HCT116 (cell line): ENCODE data around the gene RBMY1J. TPM values are rescaled to one million over a fixed set of nuclear protein-coding genes. Genes with fewer than 3 reads are reported as not detected.
"Not testable (repeated sequence)": the region's sequence is repeated elsewhere in the genome, so short reads cannot be mapped to it uniquely, and the experiment has no call there.

Source experiments
- ATAC-seq: fragments of 200-7000 bp; cut with Tn5 transposase; 2 replicates; pipeline ENCODE4 v1.9.1; 2020; ENCODE audit warnings: mild to moderate bottlenecking, moderate library complexity
- Bru-seq: library from RNA; stranded (reverse); fragments of 400-500 nt; gene quantifications from one replicate; lab custom pipeline; 2021; lab: Mats Ljungman, UMichigan
- BruChase-seq, 2 experiments: library from RNA; stranded (reverse); fragments of 400-500 nt; gene quantifications; one replicate each; lab custom pipeline; 2021; lab: Mats Ljungman, UMichigan
- BruUV-seq: library from RNA; stranded (reverse); fragments of 400-500 nt; replicated peaks from 2 replicates; lab custom pipeline; 2021; lab: Mats Ljungman, UMichigan
- CTCF ChIA-PET: fragments of 300-600 bp; sonication (Branson Sonifier 250); formaldehyde crosslinking; loops from one replicate; lab custom pipeline; 2021; ENCODE audit warnings: antibody characterized with exemption; lab: Charles Lee
- POLR2A ChIA-PET: fragments of 300-600, 350-600 bp; sonication (Branson Sonifier 250); formaldehyde crosslinking; loops from one replicate; lab custom pipeline; 2021; ENCODE audit warnings: antibody characterized with exemption; lab: Charles Lee
- RAD21 ChIA-PET, 2 experiments: fragments of 300-600 bp; sonication (Branson Sonifier 250); formaldehyde crosslinking; loops; one replicate each; lab custom pipeline; 2023; ENCODE audit warnings: low total read pairs in 2 of 2; ENCODE audit not compliant: uncharacterized antibody in 2 of 2, unreplicated experiment in 2 of 2, low non-redundant PET in 1 of 2; lab: Charles Lee
- DNase-seq: peaks from one replicate; pipeline ENCODE4 v3.0.0-alpha.2; 2010; ENCODE audit warnings: low read depth, low spot score
- H2AFZ ChIP-seq: fragments of 200-600 bp; shearing (Covaris generic), sonication (generic); 2 replicates; pipeline ENCODE4 v1.6.1; 2017; ENCODE audit warnings: low read depth, mixed run types, mixed read lengths, antibody characterized with exemption, low read length; ENCODE audit not compliant: poor library complexity, severe bottlenecking
- H3K27ac ChIP-seq: 2 replicates; pipeline ENCODE4 v1.5.1; 2012; ENCODE audit warnings: low read depth, low read length
- H3K27me3 ChIP-seq: fragments of 200-600 bp; sonication (generic); 2 replicates; pipeline ENCODE4 v1.6.1; 2016; ENCODE audit warnings: mixed run types, low read length, mixed read lengths; ENCODE audit not compliant: insufficient read depth
- H3K36me3 ChIP-seq, 2 experiments: fragments of 200-500 bp in 1 of 2; fragments of 200-600 bp in 1 of 2; sonication (Bioruptor generic) in 1 of 2; sonication (generic) in 1 of 2; 2 replicates each; pipeline versions ENCODE4 v1.5.1 to v1.6.1; 2014 to 2016; ENCODE audit warnings: low read length in 2 of 2, inconsistent platforms in 1 of 2, mixed read lengths in 1 of 2, mixed run types in 1 of 2; ENCODE audit not compliant: insufficient read depth in 2 of 2, control insufficient read depth in 1 of 2
- H3K4me1 ChIP-seq, 2 experiments: fragments of 200-600 bp in 1 of 2; sonication (generic) in 1 of 2; 2 replicates each; pipeline versions ENCODE4 v1.5.1 to v1.6.1; 2012 to 2017; ENCODE audit warnings: low read length in 2 of 2, inconsistent platforms in 1 of 2, mild to moderate bottlenecking in 1 of 2, mixed read lengths in 1 of 2, mixed run types in 1 of 2, moderate library complexity in 1 of 2; ENCODE audit not compliant: insufficient read depth in 2 of 2, control insufficient read depth in 1 of 2
- H3K4me2 ChIP-seq: fragments of 200-600 bp; sonication (generic); 2 replicates; pipeline ENCODE4 v1.6.1; 2017; ENCODE audit warnings: mixed run types, low read length, mixed read lengths
- H3K4me3 ChIP-seq, 2 experiments: fragments of 200-600 bp in 1 of 2; sonication (generic) in 1 of 2; replicated peaks in 1 of 2; 2 replicates each; pipeline ENCODE4 v1.5.1; 2011 to 2016; ENCODE audit warnings: low read length in 2 of 2, control low read depth in 1 of 2, low read depth in 1 of 2, mild to moderate bottlenecking in 1 of 2, mixed read lengths in 1 of 2, mixed run types in 1 of 2
- H3K79me2 ChIP-seq: fragments of 200-600 bp; sonication (generic); 2 replicates; pipeline ENCODE4 v1.6.1; 2017; ENCODE audit warnings: mild to moderate bottlenecking, mixed run types, low read length, moderate library complexity, mixed read lengths; ENCODE audit not compliant: insufficient read depth
- H3K9ac ChIP-seq: fragments of 200-600 bp; sonication (generic); 2 replicates; pipeline ENCODE4 v1.6.1; 2016; ENCODE audit warnings: low read length, mixed read lengths
- H3K9me2 ChIP-seq: fragments of 200-600 bp; sonication (generic), shearing (Covaris generic); 2 replicates; pipeline ENCODE4 v1.6.1; 2017; ENCODE audit warnings: mixed run types, mild to moderate bottlenecking, moderate library complexity; ENCODE audit not compliant: insufficient read depth
- H3K9me3 ChIP-seq, 2 experiments: fragments of 200-500 bp in 1 of 2; fragments of 200-600 bp in 1 of 2; sonication (Bioruptor generic) in 1 of 2; sonication (generic) in 1 of 2; 2 replicates each; pipeline ENCODE4 v1.6.1; 2014 to 2017; ENCODE audit warnings: low read length in 2 of 2, mixed read lengths in 2 of 2, inconsistent platforms in 1 of 2, low read depth in 1 of 2, mild to moderate bottlenecking in 1 of 2, mixed run types in 1 of 2, moderate library complexity in 1 of 2; ENCODE audit not compliant: control insufficient read depth in 1 of 2, insufficient read depth in 1 of 2
- H4K20me1 ChIP-seq: fragments of 200-600 bp; sonication (generic), shearing (Covaris generic); 2 replicates; pipeline ENCODE4 v1.6.1; 2017; ENCODE audit warnings: mixed run types, mild to moderate bottlenecking, moderate library complexity; ENCODE audit not compliant: insufficient read depth
- CEBPB ChIP-seq: IDR thresholded peaks from 2 replicates; pipeline ENCODE4 v1.6.1; 2012; ENCODE audit warnings: low read depth
- EGR1 ChIP-seq: IDR thresholded peaks from 2 replicates; pipeline ENCODE4 v1.6.1; 2012; ENCODE audit warnings: low read depth
- ELF1 ChIP-seq: IDR thresholded peaks from 2 replicates; pipeline ENCODE4 v1.6.1; 2012; ENCODE audit warnings: low read depth, borderline replicate concordance
- EZH2 ChIP-seq: fragments of 200-600 bp; sonication (generic); IDR thresholded peaks from 2 replicates; pipeline ENCODE4 v1.6.1; 2017; ENCODE audit warnings: antibody characterized with exemption, mixed run types
- EZH2phosphoT487 ChIP-seq: fragments of 200-600 bp; IDR thresholded peaks from 2 replicates; pipeline ENCODE4 v1.6.1; 2018; ENCODE audit warnings: antibody characterized with exemption, borderline replicate concordance
- FOSL1 ChIP-seq: IDR thresholded peaks from 2 replicates; pipeline ENCODE4 v1.6.1; 2012; ENCODE audit warnings: low read depth
- JUND ChIP-seq: IDR thresholded peaks from 2 replicates; pipeline ENCODE4 v1.6.1; 2012
- RAD21 ChIP-seq: IDR thresholded peaks from 2 replicates; pipeline ENCODE4 v1.6.1; 2012; ENCODE audit warnings: low read depth, mild to moderate bottlenecking
- SIN3A ChIP-seq: IDR thresholded peaks from 2 replicates; pipeline ENCODE4 v1.6.1; 2012; ENCODE audit warnings: low read depth
- SP1 ChIP-seq: IDR thresholded peaks from 2 replicates; pipeline ENCODE4 v1.6.1; 2012; ENCODE audit warnings: low read depth
- SRF ChIP-seq: IDR thresholded peaks from 2 replicates; pipeline ENCODE4 v1.6.1; 2012; ENCODE audit warnings: low read depth
- TCF7L2 ChIP-seq: IDR thresholded peaks from 2 replicates; pipeline ENCODE4 v1.7.0; 2011; ENCODE audit warnings: borderline replicate concordance, inconsistent platforms; ENCODE audit not compliant: insufficient read depth, insufficient read length; ENCODE audit errors: extremely low read depth
- ZFX ChIP-seq: fragments of 450-650 bp; IDR thresholded peaks from 2 replicates; pipeline ENCODE4 v1.6.1; 2017
- intact Hi-C: fragments of 100-400 bp; cut with micrococcal nuclease; formaldehyde crosslinking; loops from 2 replicates; pipeline ENCODE4 v1.10.0; 2022
- long read RNA-seq: library from polyadenylated mRNA; unstranded; transcript quantifications from one replicate; pipeline ENCODE4 v2.0.0, GENCODE V29; 2021; ENCODE audit not compliant: unreplicated experiment
- polyA plus RNA-seq: library from polyadenylated mRNA; unstranded; fragments of >200 nt; gene quantifications from 2 replicates; pipeline ENCODE4 v1.2.1, GENCODE V29; 2012; ENCODE audit warnings: missing spikeins
- total RNA-seq: library from RNA; stranded (reverse); gene quantifications from one replicate; pipeline ENCODE4 v1.2.1, GENCODE V29; 2021; ENCODE audit not compliant: unreplicated experiment
- TF ChIP-seq, protein P1 (sequence below): IDR thresholded peaks from 2 replicates; pipeline ENCODE4 v1.6.1; 2012; ENCODE audit warnings: low read depth
- TF ChIP-seq, protein P2 (sequence below): IDR thresholded peaks from 2 replicates; pipeline ENCODE4 v1.6.1; 2012
- TF ChIP-seq, protein P3 (sequence below): IDR thresholded peaks from 2 replicates; pipeline ENCODE4 v1.6.1; 2011; ENCODE audit warnings: mild to moderate bottlenecking, low read length, moderate library complexity; ENCODE audit not compliant: insufficient replicate concordance; ENCODE audit errors: extremely low read depth

RBMY1J gene
- total RNA-seq (not detected), Bru-seq, nascent RNA (not detected), BruChase-seq, experiment 1, labeled RNA remaining after a 6-hour chase (not detected), BruChase-seq, experiment 2, labeled RNA remaining after a 2-hour chase (not detected)
- not detected in 2 replicates for polyA plus RNA-seq
- long read RNA-seq, result 0 reads

DNA sequence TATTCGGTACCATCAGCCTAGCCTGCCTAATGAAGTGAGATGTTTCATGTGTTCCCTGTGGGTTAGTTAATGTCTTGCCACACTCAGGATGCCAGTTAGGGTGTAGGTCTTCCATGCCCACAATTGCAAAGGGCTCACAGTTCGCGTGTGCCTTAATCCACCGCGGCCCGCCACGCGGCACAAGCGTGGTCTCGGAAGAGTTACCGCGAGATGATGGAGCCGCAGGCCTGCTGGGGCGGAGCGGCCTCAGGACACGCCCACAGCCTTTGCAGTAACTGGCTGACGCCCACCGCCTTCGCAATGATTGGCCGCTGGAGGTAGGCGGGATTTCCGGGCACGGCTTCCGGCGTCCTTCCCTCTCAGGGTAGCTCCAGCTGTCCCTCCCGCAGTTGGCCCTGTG lies at the start of gene RBMY1J:
RBMY1J (plus strand) TSS at position 301 of the 400 bp plus-strand sequence. CDS start 2,038 bp downstream, outside the sequence.
- H3K27ac ChIP-seq, H3K9ac ChIP-seq, H4K20me1 ChIP-seq, H3K79me2 ChIP-seq, H3K9me2 ChIP-seq, H2AFZ ChIP-seq, H3K4me2 ChIP-seq, H3K36me3 ChIP-seq, H3K9me3 ChIP-seq, H3K4me1 ChIP-seq, H3K4me3 ChIP-seq, H3K27me3 ChIP-seq, ATAC-seq, DNase-seq, CTCF ChIA-PET, intact Hi-C loops, BruUV-seq, RAD21 ChIA-PET, POLR2A ChIA-PET: not testable (repeated sequence)

DNA sequence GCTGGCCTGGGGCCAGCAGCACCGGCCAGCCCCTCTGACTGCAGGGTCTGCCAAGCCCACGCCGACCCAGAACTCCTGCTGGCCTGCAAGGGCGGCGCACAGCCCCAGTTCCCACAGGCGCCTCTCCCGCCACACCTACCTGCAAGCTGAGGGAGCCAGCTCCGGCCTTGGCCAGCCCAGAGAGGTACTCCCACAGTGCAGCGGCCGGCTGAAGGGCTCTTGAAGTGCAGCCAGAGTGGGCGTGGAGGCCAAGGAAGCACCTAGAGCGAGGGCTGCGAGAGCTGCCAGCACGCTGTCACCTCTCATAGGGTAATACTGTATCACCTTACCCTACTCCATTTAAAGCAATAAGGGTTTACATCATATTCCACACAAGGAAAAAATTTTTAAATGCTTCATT lies 35.8 kb upstream of the RBMY1J start:
- no peak overlapping the region for H3K27ac ChIP-seq
- H3K79me2 ChIP-seq, result no peaks in the 10 kb centered on the region
- H2AFZ ChIP-seq, result no peak overlapping the region
- ChIA-PET CTCF (no interaction called here), RAD21 (no interaction called here), POLR2A (no interaction called here)
- no peak overlapping the region for H3K4me2 ChIP-seq
- H3K4me3 ChIP-seq, result no peak overlapping the region
- H3K27me3 ChIP-seq, result no peaks in the 10 kb centered on the region
- intact Hi-C loops, result no loop called here
- H3K9me2 ChIP-seq, result no peaks in the 10 kb centered on the region
- H3K9me3 ChIP-seq, result no peaks in the 10 kb centered on the region
- ATAC-seq, result no peak
- no peak for DNase-seq
- H3K4me1 ChIP-seq, result no peaks in the 10 kb centered on the region
- no peaks in the 10 kb centered on the region for H3K36me3 ChIP-seq
- H3K9ac ChIP-seq, result no peak overlapping the region
- no peaks in the 10 kb centered on the region for H4K20me1 ChIP-seq
- BruUV-seq, result no TSS peak
- TF ChIP-seq EGR1 (no peak), CEBPB (no peak), RAD21 (no peak), JUND (no peak), EZH2phosphoT487 (no peak), EZH2 (no peak), ZFX (no peak), FOSL1 (no peak), ELF1 (no peak), SRF (no peak), SIN3A (no peak), SP1 (no peak), TCF7L2 (no peak)
- TF ChIP-seq, protein P1, sequence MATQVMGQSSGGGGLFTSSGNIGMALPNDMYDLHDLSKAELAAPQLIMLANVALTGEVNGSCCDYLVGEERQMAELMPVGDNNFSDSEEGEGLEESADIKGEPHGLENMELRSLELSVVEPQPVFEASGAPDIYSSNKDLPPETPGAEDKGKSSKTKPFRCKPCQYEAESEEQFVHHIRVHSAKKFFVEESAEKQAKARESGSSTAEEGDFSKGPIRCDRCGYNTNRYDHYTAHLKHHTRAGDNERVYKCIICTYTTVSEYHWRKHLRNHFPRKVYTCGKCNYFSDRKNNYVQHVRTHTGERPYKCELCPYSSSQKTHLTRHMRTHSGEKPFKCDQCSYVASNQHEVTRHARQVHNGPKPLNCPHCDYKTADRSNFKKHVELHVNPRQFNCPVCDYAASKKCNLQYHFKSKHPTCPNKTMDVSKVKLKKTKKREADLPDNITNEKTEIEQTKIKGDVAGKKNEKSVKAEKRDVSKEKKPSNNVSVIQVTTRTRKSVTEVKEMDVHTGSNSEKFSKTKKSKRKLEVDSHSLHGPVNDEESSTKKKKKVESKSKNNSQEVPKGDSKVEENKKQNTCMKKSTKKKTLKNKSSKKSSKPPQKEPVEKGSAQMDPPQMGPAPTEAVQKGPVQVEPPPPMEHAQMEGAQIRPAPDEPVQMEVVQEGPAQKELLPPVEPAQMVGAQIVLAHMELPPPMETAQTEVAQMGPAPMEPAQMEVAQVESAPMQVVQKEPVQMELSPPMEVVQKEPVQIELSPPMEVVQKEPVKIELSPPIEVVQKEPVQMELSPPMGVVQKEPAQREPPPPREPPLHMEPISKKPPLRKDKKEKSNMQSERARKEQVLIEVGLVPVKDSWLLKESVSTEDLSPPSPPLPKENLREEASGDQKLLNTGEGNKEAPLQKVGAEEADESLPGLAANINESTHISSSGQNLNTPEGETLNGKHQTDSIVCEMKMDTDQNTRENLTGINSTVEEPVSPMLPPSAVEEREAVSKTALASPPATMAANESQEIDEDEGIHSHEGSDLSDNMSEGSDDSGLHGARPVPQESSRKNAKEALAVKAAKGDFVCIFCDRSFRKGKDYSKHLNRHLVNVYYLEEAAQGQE, result no peak
- TF ChIP-seq, protein P2, sequence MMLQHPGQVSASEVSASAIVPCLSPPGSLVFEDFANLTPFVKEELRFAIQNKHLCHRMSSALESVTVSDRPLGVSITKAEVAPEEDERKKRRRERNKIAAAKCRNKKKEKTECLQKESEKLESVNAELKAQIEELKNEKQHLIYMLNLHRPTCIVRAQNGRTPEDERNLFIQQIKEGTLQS, result no peak
- TF ChIP-seq, protein P3, sequence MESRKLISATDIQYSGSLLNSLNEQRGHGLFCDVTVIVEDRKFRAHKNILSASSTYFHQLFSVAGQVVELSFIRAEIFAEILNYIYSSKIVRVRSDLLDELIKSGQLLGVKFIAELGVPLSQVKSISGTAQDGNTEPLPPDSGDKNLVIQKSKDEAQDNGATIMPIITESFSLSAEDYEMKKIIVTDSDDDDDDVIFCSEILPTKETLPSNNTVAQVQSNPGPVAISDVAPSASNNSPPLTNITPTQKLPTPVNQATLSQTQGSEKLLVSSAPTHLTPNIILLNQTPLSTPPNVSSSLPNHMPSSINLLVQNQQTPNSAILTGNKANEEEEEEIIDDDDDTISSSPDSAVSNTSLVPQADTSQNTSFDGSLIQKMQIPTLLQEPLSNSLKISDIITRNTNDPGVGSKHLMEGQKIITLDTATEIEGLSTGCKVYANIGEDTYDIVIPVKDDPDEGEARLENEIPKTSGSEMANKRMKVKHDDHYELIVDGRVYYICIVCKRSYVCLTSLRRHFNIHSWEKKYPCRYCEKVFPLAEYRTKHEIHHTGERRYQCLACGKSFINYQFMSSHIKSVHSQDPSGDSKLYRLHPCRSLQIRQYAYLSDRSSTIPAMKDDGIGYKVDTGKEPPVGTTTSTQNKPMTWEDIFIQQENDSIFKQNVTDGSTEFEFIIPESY, result no peak
